ENCODE measurements around the gene PES1. TPM values are rescaled to one million over a fixed set of nuclear protein-coding genes. Genes with fewer than 3 reads are reported as not detected.
"Not testable (repeated sequence)": the region's sequence is repeated elsewhere in the genome, so short reads cannot be mapped to it uniquely, and the experiment has no call there.

The PES1 gene
- total and polyA plus RNA-seq, 3 donors from 2014 or later = 80.3 to 99.4 (median 96.5) TPM

DNA sequence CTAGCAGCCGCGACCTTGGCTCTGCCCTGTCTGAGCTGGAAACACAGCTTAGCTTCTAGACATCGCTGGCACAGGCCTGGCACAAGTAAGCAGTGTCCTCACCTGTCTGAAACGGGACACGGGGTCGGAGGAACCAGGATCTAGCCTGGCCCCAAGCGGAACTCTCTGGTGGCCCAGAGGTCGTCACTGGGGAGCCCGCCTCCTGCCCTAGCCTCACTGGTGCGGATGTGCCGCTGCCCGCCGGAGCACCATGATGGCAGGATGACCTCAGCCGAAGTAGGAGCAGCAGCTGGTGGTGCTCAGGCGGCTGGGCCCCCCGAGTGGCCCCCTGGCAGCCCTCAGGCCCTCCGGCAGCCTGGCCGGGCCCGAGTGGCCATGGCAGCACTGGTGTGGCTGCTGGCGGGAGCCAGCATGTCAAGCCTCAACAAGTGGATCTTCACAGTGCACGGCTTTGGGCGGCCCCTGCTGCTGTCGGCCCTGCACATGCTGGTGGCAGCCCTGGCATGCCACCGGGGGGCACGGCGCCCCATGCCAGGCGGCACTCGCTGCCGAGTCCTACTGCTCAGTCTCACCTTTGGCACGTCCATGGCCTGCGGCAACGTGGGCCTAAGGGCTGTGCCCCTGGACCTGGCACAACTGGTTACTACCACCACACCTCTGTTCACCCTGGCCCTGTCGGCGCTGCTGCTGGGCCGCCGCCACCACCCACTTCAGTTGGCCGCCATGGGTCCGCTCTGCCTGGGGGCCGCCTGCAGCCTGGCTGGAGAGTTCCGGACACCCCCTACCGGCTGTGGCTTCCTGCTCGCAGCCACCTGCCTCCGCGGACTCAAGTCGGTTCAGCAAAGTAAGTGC is 44.7 kb upstream of the PES1 start:
- intact Hi-C loops (cut with DNase I; ENCODE audit: low total_unique reads) = loop anchor here (10.0 kb wide), 1 partner anchor 288 kb away; no protein-coding TSS in a partner anchor
- no peak for DNase-seq
- Histone ChIP-seq H3K36me3 (ENCODE audit: low read depth, missing control alignments) (no peaks in the 10 kb centered on the region), H3K27ac (no peak overlapping the region), H3K4me3 (peak overlapping the region; percentile 61 to 68), H3K4me1 (peaks cover 19% of the 10 kb centered on the region), H3K27me3 (no peaks in the 10 kb centered on the region), H3K9me3 (no peaks in the 10 kb centered on the region)
- 62 to 67% methylated on average over 15 to 30 of the region's 45 CpGs for WGBS, 2 donors
- TF ChIP-seq POLR2A (IDR thresholded peaks at IDR 0.05) = no peak
- TF ChIP-seq, protein P1, sequence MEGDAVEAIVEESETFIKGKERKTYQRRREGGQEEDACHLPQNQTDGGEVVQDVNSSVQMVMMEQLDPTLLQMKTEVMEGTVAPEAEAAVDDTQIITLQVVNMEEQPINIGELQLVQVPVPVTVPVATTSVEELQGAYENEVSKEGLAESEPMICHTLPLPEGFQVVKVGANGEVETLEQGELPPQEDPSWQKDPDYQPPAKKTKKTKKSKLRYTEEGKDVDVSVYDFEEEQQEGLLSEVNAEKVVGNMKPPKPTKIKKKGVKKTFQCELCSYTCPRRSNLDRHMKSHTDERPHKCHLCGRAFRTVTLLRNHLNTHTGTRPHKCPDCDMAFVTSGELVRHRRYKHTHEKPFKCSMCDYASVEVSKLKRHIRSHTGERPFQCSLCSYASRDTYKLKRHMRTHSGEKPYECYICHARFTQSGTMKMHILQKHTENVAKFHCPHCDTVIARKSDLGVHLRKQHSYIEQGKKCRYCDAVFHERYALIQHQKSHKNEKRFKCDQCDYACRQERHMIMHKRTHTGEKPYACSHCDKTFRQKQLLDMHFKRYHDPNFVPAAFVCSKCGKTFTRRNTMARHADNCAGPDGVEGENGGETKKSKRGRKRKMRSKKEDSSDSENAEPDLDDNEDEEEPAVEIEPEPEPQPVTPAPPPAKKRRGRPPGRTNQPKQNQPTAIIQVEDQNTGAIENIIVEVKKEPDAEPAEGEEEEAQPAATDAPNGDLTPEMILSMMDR (IDR thresholded peaks at IDR 0.05) = no peak

- Histone ChIP-seq H3K9me3 (no peaks in the 10 kb centered on the region), H3K36me3 (ENCODE audit: low read depth, missing control alignments) (no peaks in the 10 kb centered on the region), H3K4me1 (peaks cover 19% of the 10 kb centered on the region), H3K27me3 (no peaks in the 10 kb centered on the region), H3K4me3 (peak within 1 kb of the TSS; percentile 61 to 68), H3K27ac (peak within 1 kb of the TSS; percentile 61 to 94)
- 1 to 3% methylated on average over 27 to 49 of the region's 75 CpGs for WGBS, 2 donors
- intact Hi-C loops (cut with DNase I; ENCODE audit: low total_unique reads) = loop anchor here (10.0 kb wide), 1 partner anchor 289 kb away; no protein-coding TSS in a partner anchor
- TF ChIP-seq, protein P1 (IDR thresholded peaks at IDR 0.05) = peak in 2 of 3 experiments; percentile 18
- no peak for TF ChIP-seq POLR2A (IDR thresholded peaks at IDR 0.05)
- DNase-seq = peak; percentile 95
These were observed 43.8 kb upstream of the PES1 start, which contains the start of gene SLC35E4 for GRCh38 chr22:30635273-30636225. SLC35E4 (plus strand) TSS chr22:30635781; CDS start chr22:30636451, 670 bp downstream.

GRCh38 chr22:30634471-30635233 is 42.9 kb upstream of the PES1 start:
- TF ChIP-seq, protein P1 (IDR thresholded peaks at IDR 0.05) = peak; percentile 97 to 98 (median 97)
- TF ChIP-seq POLR2A (IDR thresholded peaks at IDR 0.05) = no peak
- DNase-seq = peak; percentile 91
- WGBS, 2 donors = 9 to 11% methylated on average over 16 to 29 of the region's 29 CpGs

GRCh38 chr22:30631469-30631868 is 39.8 kb upstream of the PES1 start:
- WGBS, 2 donors = 85 to 98% methylated on average over 3 to 19 of the region's 31 CpGs
- DNase-seq; H3K4me3 ChIP-seq; H3K27me3 ChIP-seq; H3K27ac ChIP-seq; H3K4me1 ChIP-seq; H3K36me3 ChIP-seq (ENCODE audit: low read depth, missing control alignments); H3K9me3 ChIP-seq: not testable (repeated sequence)
- intact Hi-C loops (cut with DNase I; ENCODE audit: low total_unique reads) = loop anchor here (10.0 kb wide), 1 partner anchor 293 kb away; no protein-coding TSS in a partner anchor

More at GRCh38 chr22:30634471-30635233, 42.9 kb upstream of the PES1 start:
- Histone ChIP-seq H3K4me3 (peak overlapping the region; percentile 61 to 68), H3K4me1 (peaks cover 19% of the 10 kb centered on the region), H3K9me3 (no peaks in the 10 kb centered on the region), H3K27ac (peak overlapping the region; percentile 61 to 94), H3K36me3 (ENCODE audit: low read depth, missing control alignments) (no peaks in the 10 kb centered on the region), H3K27me3 (no peaks in the 10 kb centered on the region)
- intact Hi-C loops (cut with DNase I; ENCODE audit: low total_unique reads) = loop anchor here (10.0 kb wide), 1 partner anchor 290 kb away; no protein-coding TSS in a partner anchor

Data from testis (tissue), 3 donors.